Chondrocyte (in vitro differentiated cells): ENCODE data around the gene NAPA. TPM values are rescaled to one million over a fixed set of nuclear protein-coding genes. Genes with fewer than 3 reads are reported as not detected.

Experiments
- DNase-seq: peaks from one replicate; pipeline ENCODE4 v3.0.0; 2021; ENCODE audit warnings: mixed read lengths, low spot score
- H3K27ac Mint-ChIP-seq: one replicate; pipeline ENCODE4 v1.8.0; 2021; ENCODE audit warnings: mild to moderate bottlenecking, moderate library complexity, mixed read lengths; ENCODE audit not compliant: unreplicated experiment
- H3K27me3 Mint-ChIP-seq: 2 replicates; pipeline ENCODE4 v1.8.0; 2021; ENCODE audit warnings: low read depth, mixed read lengths
- H3K36me3 Mint-ChIP-seq: 2 replicates; pipeline ENCODE4 v1.8.0; 2021; ENCODE audit warnings: low read depth, mixed read lengths
- H3K4me1 Mint-ChIP-seq: 2 replicates; pipeline ENCODE4 v1.8.0; 2021; ENCODE audit warnings: low read depth, mild to moderate bottlenecking, mixed read lengths
- H3K4me3 Mint-ChIP-seq: one replicate; pipeline ENCODE4 v1.8.0; 2021; ENCODE audit warnings: mild to moderate bottlenecking, moderate library complexity, mixed read lengths; ENCODE audit not compliant: unreplicated experiment
- H3K9me3 Mint-ChIP-seq: 2 replicates; pipeline ENCODE4 v1.8.0; 2021; ENCODE audit warnings: low read depth, mixed read lengths
- total RNA-seq: library from RNA; stranded (reverse); gene quantifications from 3 replicates; pipeline ENCODE4 v1.2.1, GENCODE V29; 2021
- TF ChIP-seq, protein P1 (sequence below): fragments of 200-600 bp; sonication (generic); IDR thresholded peaks from 2 replicates; pipeline ENCODE4 v1.5.0; 2021; ENCODE audit warnings: antibody characterized with exemption, mild to moderate bottlenecking, moderate library complexity

NAPA gene
- total RNA-seq, 1 donor from 2014 or later = 88.8 TPM

DNA sequence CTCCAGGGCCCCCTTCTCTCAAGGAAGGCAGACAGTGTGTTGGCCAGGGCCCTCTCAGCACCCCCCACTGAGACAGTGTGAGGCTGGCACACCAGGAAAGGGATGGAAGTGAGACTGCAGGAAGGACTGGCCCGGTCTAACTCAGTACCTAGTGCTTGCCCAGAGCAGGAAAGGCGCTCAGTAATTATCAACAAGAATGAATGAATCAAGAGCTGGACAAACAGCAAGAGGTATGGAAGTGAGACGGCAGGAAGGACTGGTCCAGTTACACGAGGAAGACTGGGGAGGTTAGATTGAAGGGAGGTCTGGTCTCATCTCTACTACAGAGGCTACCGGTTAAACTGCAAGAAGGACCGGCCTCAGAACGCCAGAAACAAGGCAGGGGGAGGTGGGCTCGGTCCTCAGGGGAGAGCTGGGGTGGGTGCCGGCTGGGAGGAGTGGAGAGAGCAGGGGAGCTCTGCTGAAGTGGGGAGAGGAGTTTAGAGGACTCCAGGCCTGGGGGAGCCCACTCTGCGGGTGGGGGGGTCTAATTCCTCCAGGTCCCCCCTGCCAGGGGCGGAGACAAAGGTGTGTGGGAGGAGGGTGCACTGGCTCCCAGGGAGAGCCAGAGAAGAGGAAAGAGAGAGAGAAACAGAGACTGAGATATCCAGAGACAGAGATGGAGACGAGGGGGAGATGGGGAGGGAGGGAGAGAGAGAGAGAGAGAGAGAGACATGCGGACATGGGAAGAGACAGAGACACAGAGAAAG is 44.2 kb downstream of the NAPA start:
- TF ChIP-seq, protein P1, sequence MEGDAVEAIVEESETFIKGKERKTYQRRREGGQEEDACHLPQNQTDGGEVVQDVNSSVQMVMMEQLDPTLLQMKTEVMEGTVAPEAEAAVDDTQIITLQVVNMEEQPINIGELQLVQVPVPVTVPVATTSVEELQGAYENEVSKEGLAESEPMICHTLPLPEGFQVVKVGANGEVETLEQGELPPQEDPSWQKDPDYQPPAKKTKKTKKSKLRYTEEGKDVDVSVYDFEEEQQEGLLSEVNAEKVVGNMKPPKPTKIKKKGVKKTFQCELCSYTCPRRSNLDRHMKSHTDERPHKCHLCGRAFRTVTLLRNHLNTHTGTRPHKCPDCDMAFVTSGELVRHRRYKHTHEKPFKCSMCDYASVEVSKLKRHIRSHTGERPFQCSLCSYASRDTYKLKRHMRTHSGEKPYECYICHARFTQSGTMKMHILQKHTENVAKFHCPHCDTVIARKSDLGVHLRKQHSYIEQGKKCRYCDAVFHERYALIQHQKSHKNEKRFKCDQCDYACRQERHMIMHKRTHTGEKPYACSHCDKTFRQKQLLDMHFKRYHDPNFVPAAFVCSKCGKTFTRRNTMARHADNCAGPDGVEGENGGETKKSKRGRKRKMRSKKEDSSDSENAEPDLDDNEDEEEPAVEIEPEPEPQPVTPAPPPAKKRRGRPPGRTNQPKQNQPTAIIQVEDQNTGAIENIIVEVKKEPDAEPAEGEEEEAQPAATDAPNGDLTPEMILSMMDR = no peak
- H3K9me3 Mint-ChIP-seq = no peaks in the 10 kb centered on the region
- DNase-seq = no peak
- H3K27me3 Mint-ChIP-seq = peaks cover 41% of the 10 kb centered on the region
- peaks cover 12% of the 10 kb centered on the region for H3K4me1 Mint-ChIP-seq
- H3K27ac Mint-ChIP-seq = no peak overlapping the region
- no peak overlapping the region for H3K4me3 Mint-ChIP-seq
- peaks cover 3% of the 10 kb centered on the region for H3K36me3 Mint-ChIP-seq

GRCh38 chr19:47469719-47470118 is 45.1 kb downstream of the NAPA start:
- H3K27me3 Mint-ChIP-seq = peaks cover 48% of the 10 kb centered on the region
- DNase-seq = no peak
- TF ChIP-seq, protein P1 = no peak
- H3K4me1 Mint-ChIP-seq = peaks cover 12% of the 10 kb centered on the region
- H3K27ac Mint-ChIP-seq = no peak overlapping the region
- no peak overlapping the region for H3K4me3 Mint-ChIP-seq
- H3K9me3 Mint-ChIP-seq = no peaks in the 10 kb centered on the region
- no peaks in the 10 kb centered on the region for H3K36me3 Mint-ChIP-seq

GRCh38 chr19:47469363-47469700 is 45.5 kb downstream of the NAPA start:
- DNase-seq = no peak
- Mint-ChIP-seq H3K4me3 (no peak overlapping the region), H3K27me3 (peaks cover 52% of the 10 kb centered on the region), H3K4me1 (peaks cover 12% of the 10 kb centered on the region), H3K27ac (no peak overlapping the region), H3K36me3 (no peaks in the 10 kb centered on the region), H3K9me3 (no peaks in the 10 kb centered on the region)
- TF ChIP-seq, protein P1 = no peak

DNA sequence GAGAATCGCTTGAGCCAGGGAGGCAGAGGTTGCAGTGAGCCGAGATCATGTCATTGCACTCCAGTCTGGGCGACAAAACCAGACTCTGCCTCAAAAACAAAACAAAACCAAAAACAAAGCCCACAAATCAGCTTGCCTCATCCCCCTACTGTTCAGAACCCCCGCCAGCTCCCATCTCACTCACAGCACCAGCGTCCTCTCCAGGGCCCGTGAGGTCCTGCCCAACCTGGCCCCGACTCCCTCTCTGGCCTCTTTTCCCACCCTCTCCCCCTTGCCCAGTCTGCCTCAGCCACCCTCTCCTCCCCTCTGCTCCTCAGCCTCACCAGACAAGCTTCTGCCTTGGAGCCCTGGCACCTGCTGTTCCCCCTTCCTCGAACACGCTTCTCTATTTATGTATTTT is 46.9 kb downstream of the NAPA start:
- TF ChIP-seq, protein P1 = no peak

DNA sequence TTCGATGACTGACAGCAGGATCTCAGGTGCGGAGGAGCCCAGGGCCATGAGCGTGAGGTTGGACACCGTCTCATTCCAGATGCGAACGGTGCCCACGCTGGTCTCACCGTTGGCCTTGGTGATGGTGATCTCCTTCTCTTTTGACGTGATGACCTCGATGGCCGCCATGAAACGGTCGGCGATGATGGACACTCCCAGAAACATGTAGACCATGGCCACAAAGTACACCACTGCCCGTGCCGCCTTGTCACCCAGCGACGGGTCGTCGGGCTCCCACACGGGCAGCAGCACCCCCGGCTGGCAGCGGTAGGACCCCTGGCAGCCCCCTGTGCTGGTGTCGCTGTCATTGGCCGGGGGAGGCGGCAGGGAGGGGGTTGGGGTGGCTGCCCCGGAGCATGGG is 48.9 kb downstream of the NAPA start:
- no peak overlapping the region for H3K4me3 Mint-ChIP-seq
- peaks cover 4% of the 10 kb centered on the region for H3K4me1 Mint-ChIP-seq
- peaks cover 47% of the 10 kb centered on the region for H3K27me3 Mint-ChIP-seq
- H3K36me3 Mint-ChIP-seq = no peaks in the 10 kb centered on the region
- no peaks in the 10 kb centered on the region for H3K9me3 Mint-ChIP-seq
- no peak for DNase-seq
- H3K27ac Mint-ChIP-seq = no peak overlapping the region
- TF ChIP-seq, protein P1 = no peak

More for the DNA sequence above, 46.9 kb downstream of the NAPA start:
- Mint-ChIP-seq H3K36me3 (no peaks in the 10 kb centered on the region), H3K27me3 (peaks cover 54% of the 10 kb centered on the region), H3K27ac (no peak overlapping the region), H3K4me1 (peaks cover 12% of the 10 kb centered on the region), H3K4me3 (no peak overlapping the region), H3K9me3 (no peaks in the 10 kb centered on the region)
- no peak for DNase-seq
